Choroid plexus epithelial cell (primary cell): ENCODE measurements around the gene CCDC63.

ENCODE experiments used
- DNase-seq: peaks from one replicate; pipeline ENCODE4 v3.0.0-alpha.2; 2010; ENCODE audit warnings: low read depth
- H3K4me3 ChIP-seq: 2 replicates; pipeline ENCODE4 v1.5.1; 2011; ENCODE audit warnings: low read depth, mild to moderate bottlenecking, control low read depth, low read length, moderate library complexity
- TF ChIP-seq, protein P1 (sequence below): conservative IDR thresholded peaks from 2 replicates; pipeline ENCODE4 v1.5.1; 2011; ENCODE audit warnings: low read depth, mild to moderate bottlenecking, control low read depth, inconsistent platforms, low read length, moderate library complexity

Gene CCDC63

GRCh38 chr12:110906516-110906915 is 59.7 kb downstream of the CCDC63 start:
- TF ChIP-seq, protein P1, sequence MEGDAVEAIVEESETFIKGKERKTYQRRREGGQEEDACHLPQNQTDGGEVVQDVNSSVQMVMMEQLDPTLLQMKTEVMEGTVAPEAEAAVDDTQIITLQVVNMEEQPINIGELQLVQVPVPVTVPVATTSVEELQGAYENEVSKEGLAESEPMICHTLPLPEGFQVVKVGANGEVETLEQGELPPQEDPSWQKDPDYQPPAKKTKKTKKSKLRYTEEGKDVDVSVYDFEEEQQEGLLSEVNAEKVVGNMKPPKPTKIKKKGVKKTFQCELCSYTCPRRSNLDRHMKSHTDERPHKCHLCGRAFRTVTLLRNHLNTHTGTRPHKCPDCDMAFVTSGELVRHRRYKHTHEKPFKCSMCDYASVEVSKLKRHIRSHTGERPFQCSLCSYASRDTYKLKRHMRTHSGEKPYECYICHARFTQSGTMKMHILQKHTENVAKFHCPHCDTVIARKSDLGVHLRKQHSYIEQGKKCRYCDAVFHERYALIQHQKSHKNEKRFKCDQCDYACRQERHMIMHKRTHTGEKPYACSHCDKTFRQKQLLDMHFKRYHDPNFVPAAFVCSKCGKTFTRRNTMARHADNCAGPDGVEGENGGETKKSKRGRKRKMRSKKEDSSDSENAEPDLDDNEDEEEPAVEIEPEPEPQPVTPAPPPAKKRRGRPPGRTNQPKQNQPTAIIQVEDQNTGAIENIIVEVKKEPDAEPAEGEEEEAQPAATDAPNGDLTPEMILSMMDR, result no peak
- no peak for DNase-seq
- no peak overlapping the region for H3K4me3 ChIP-seq

- peak; percentile 24 for DNase-seq
- TF ChIP-seq, protein P1, result no peak
- H3K4me3 ChIP-seq, result no peak overlapping the region
Measured at GRCh38 chr12:110906985-110907384, 60.2 kb downstream of the CCDC63 start.

DNA sequence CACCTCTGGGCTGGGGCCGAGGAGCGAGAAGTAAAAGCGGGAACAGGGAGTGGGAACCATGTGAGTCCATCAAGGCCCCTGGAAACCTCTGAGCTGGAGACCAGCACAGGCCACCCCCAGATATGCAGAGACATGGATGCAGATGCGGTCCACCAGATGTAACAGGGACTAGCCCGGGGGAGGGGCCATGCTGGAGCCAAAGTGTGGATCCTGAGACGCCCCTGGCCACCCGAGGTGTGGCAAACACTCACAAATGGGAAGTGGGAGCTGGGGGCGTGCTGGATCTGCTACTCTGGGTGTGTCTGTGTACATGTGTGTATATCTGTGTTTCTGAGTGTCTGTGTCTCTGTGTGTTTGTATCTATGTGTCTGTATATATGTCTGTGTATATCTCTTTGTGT is 60.8 kb downstream of the CCDC63 start:
- TF ChIP-seq, protein P1, result no peak
- H3K4me3 ChIP-seq, result no peak overlapping the region
- DNase-seq, result no peak

DNA sequence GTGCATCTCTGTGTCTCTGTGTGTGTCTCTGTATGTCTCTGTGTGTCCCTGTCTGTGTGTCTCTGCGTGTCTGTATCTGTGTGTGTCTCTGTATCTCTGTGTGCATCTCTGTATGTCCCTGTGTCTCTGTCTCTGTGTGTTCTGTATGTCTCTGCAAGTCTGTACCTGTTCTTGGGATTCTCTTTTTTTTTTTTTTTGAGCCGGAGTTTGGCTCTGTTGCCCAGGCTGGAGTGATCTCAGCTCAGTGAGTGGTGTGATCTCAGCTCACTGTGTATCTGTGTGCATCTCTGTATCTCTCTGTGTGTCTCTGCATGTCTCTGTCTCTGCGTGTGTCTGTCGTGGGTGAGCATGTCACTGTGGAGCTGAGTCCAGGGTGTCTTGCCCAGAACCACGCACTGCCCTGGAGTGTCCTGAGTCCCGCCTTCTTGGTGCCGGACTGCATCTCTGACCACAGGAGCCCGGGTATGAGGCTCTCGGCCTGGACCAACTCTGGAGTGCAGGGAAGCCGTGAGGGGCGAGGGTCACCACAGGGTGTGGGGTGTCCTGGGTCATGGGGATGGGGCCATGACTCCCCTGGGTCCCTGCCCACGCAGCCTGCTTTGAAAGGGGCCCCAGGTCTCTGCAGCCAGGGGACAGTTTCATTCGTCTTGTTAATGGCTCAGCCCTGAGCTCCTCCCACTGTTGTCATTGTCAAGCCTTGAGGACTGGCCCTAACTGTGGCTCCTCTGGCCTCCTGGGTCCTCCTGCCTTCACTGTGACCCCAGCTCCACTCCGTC is 61.8 kb downstream of the CCDC63 start:
- no peak for DNase-seq
- TF ChIP-seq, protein P1, result no peak
- no peak overlapping the region for H3K4me3 ChIP-seq

DNA sequence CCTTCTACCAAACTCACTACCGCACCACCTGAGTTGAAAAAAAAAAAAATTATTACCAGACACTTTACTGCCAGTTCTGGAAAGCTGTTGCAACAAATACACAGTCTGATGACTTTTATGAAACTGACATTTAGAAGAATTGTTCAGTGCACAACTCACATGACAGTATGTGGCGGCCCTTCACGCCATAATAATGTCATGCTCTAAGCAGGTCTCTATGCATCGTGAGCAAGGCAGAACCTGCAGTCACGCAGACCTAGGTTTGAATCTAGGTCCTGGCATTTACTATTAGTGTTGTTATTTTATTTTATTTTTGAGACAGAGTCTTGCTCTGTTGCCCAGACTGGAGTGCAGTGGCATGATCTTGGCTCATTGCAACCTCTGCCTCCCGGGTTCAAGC is 65.5 kb downstream of the CCDC63 start:
- TF ChIP-seq, protein P1, result no peak
- no peak for DNase-seq
- no peak overlapping the region for H3K4me3 ChIP-seq

DNA sequence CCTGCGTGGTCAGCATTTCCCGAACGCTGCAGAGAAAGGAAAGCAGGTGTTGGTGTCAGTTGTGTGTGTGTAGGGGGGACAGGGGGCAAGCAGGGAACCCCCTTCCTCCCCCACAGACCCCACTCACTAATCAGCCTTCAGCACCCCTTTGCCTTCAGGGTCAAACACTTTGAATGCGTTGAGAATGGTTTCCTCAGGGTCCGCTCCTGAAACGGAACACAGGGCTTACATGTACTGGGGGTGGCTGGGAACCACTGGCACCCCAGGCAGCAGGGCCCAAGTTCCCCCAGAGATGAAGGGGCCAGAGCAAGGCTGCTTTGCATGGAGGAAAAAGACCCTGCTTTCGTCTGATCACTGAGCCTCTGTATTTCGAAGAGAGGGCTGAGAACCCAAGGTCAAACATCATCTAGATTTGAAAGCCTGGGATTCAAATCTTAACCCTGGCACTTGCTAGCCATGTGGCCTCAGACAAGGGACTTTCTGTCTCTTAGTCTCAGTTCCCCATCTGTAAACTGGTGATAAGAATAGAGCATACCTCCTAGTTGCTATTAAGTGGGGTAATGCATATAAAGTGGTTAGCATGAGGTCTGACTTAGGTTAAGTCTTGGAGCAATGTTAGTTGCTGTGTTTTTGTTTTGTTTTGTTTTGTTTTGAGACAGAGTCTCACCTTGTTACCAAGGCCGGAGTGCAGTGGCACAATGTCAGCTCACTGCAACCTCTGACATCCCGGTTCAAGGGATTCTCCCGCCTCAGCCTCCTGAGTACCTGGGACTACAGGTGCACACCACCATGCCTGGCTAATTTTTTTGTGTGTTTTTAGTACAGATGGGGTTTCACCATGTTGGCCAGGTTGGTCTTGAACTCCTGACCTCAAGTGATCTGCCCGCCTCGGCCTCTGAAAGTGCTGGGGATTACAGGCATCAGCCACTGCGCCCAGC is 66.6 kb downstream of the CCDC63 start:
- TF ChIP-seq, protein P1, result no peak
- no peak overlapping the region for H3K4me3 ChIP-seq
- DNase-seq, result no peak
